ENCODE data around the gene CNTNAP4. TPM values are rescaled to one million over a fixed set of nuclear protein-coding genes. Genes with fewer than 3 reads are reported as not detected.

Gene CNTNAP4
- total RNA-seq, 4 donors from 2014 or later: 0.09 TPM; not detected in 3

GRCh38 chr16:76235426-76235825 lies 41.8 kb upstream of the CNTNAP4 start:
- Histone ChIP-seq H3K4me3 (no peak overlapping the region), H3K36me3 (no peaks in the 10 kb centered on the region), H3K9me3 (no peaks in the 10 kb centered on the region), H3K4me1 (no peaks in the 10 kb centered on the region), H3K27ac (no peak overlapping the region), H3K27me3 (no peaks in the 10 kb centered on the region)
- TF ChIP-seq CTCF (IDR thresholded peaks at IDR 0.05 in 4 of 5, conservative IDR thresholded peaks at IDR 0.05 in 1 of 5) (no peak), POLR2A (IDR thresholded peaks at IDR 0.05) (no peak)
- no peak for DNase-seq
- ATAC-seq: no peak
- intact Hi-C loops (cut with DNase I; ENCODE audit: low total_unique reads) (no loop called here), in situ Hi-C loops (cut with MboI; ENCODE audit: low sequenced_read_pairs in 4 of 4) (no loop called here)

GRCh38 chr16:76237471-76237870 lies 39.7 kb upstream of the CNTNAP4 start:
- Histone ChIP-seq H3K27me3 (no peaks in the 10 kb centered on the region), H3K36me3 (no peaks in the 10 kb centered on the region), H3K27ac (no peak overlapping the region), H3K9me3 (no peaks in the 10 kb centered on the region), H3K4me3 (no peak overlapping the region), H3K4me1 (no peaks in the 10 kb centered on the region)
- DNase-seq (no peak), ATAC-seq (no peak)
- intact Hi-C loops (cut with DNase I; ENCODE audit: low total_unique reads): no loop called here
- TF ChIP-seq POLR2A (IDR thresholded peaks at IDR 0.05): no peak
- TF ChIP-seq CTCF (IDR thresholded peaks at IDR 0.05 in 4 of 5, conservative IDR thresholded peaks at IDR 0.05 in 1 of 5): no peak
- in situ Hi-C loops (cut with MboI; ENCODE audit: low sequenced_read_pairs in 4 of 4): no loop called here

GRCh38 chr16:76241755-76242154 lies 35.4 kb upstream of the CNTNAP4 start:
- DNase-seq (no peak), ATAC-seq (no peak)
- in situ Hi-C loops (cut with MboI; ENCODE audit: low sequenced_read_pairs in 4 of 4): no loop called here
- Histone ChIP-seq H3K27me3 (no peaks in the 10 kb centered on the region), H3K36me3 (no peaks in the 10 kb centered on the region), H3K9me3 (no peaks in the 10 kb centered on the region), H3K27ac (no peak overlapping the region), H3K4me3 (no peak overlapping the region), H3K4me1 (no peaks in the 10 kb centered on the region)
- TF ChIP-seq POLR2A (IDR thresholded peaks at IDR 0.05) (no peak), CTCF (IDR thresholded peaks at IDR 0.05 in 4 of 5, conservative IDR thresholded peaks at IDR 0.05 in 1 of 5) (no peak)
- intact Hi-C loops (cut with DNase I; ENCODE audit: low total_unique reads): no loop called here

- in situ Hi-C loops (cut with MboI; ENCODE audit: low sequenced_read_pairs in 4 of 4) (no loop called here), intact Hi-C loops (cut with DNase I; ENCODE audit: low total_unique reads) (no loop called here)
- ATAC-seq (no peak), DNase-seq (no peak)
- H3K27me3 ChIP-seq: no peaks in the 10 kb centered on the region
- no peaks in the 10 kb centered on the region for H3K9me3 ChIP-seq
- no peaks in the 10 kb centered on the region for H3K36me3 ChIP-seq
- H3K4me3 ChIP-seq: no peak overlapping the region
- H3K4me1 ChIP-seq: no peaks in the 10 kb centered on the region
- TF ChIP-seq CTCF (IDR thresholded peaks at IDR 0.05 in 4 of 5, conservative IDR thresholded peaks at IDR 0.05 in 1 of 5) (no peak), POLR2A (IDR thresholded peaks at IDR 0.05) (no peak)
- H3K27ac ChIP-seq: no peak overlapping the region
Measured at GRCh38 chr16:76243620-76244019, 33.6 kb upstream of the CNTNAP4 start.

GRCh38 chr16:76246587-76246986 lies 30.6 kb upstream of the CNTNAP4 start:
- no peaks in the 10 kb centered on the region for H3K9me3 ChIP-seq
- no peaks in the 10 kb centered on the region for H3K36me3 ChIP-seq
- H3K4me3 ChIP-seq: no peak overlapping the region
- DNase-seq (no peak), ATAC-seq (no peak)
- intact Hi-C loops (cut with DNase I; ENCODE audit: low total_unique reads) (no loop called here), in situ Hi-C loops (cut with MboI; ENCODE audit: low sequenced_read_pairs in 4 of 4) (no loop called here)
- TF ChIP-seq POLR2A (IDR thresholded peaks at IDR 0.05) (no peak), CTCF (IDR thresholded peaks at IDR 0.05 in 4 of 5, conservative IDR thresholded peaks at IDR 0.05 in 1 of 5) (no peak)
- H3K27me3 ChIP-seq: no peaks in the 10 kb centered on the region
- no peak overlapping the region for H3K27ac ChIP-seq
- no peaks in the 10 kb centered on the region for H3K4me1 ChIP-seq

Measured in gastrocnemius medialis (tissue), 4 donors.